ENCODE measurements around the gene CETN3.

CETN3 gene

GRCh38 chr5:90409318-90410177 is at the start of gene CETN3:
Gene CETN3, minus strand, starts transcription at chr5:90409756. Its CDS starts 95 bp downstream, at chr5:90409661.
- in situ Hi-C loops (cut with MboI; ENCODE audit: low sequenced_read_pairs): no loop called here

GRCh38 chr5:90446961-90447360 is 37.4 kb upstream of the CETN3 start:
- in situ Hi-C loops (cut with MboI; ENCODE audit: low sequenced_read_pairs): no loop called here

- in situ Hi-C loops (cut with MboI; ENCODE audit: low sequenced_read_pairs): no loop called here
Observed at GRCh38 chr5:90440644-90441043, 31.1 kb upstream of the CETN3 start.

GRCh38 chr5:90438100-90438499 is 28.5 kb upstream of the CETN3 start:
- in situ Hi-C loops (cut with MboI; ENCODE audit: low sequenced_read_pairs): no loop called here

- in situ Hi-C loops (cut with MboI; ENCODE audit: low sequenced_read_pairs): no loop called here
Observed at GRCh38 chr5:90437663-90438062, 28.1 kb upstream of the CETN3 start.

GRCh38 chr5:90434116-90434714 is 24.7 kb upstream of the CETN3 start:
- in situ Hi-C loops (cut with MboI; ENCODE audit: low sequenced_read_pairs): no loop called here

GRCh38 chr5:90424245-90424644 is 14.7 kb upstream of the CETN3 start:
- in situ Hi-C loops (cut with MboI; ENCODE audit: low sequenced_read_pairs): no loop called here

- in situ Hi-C loops (cut with MboI; ENCODE audit: low sequenced_read_pairs): no loop called here
Observed at GRCh38 chr5:90421136-90421535, 11.6 kb upstream of the CETN3 start.

GRCh38 chr5:90418214-90418613 is 8.7 kb upstream of the CETN3 start:
- in situ Hi-C loops (cut with MboI; ENCODE audit: low sequenced_read_pairs): no loop called here

- in situ Hi-C loops (cut with MboI; ENCODE audit: low sequenced_read_pairs): no loop called here
Observed at GRCh38 chr5:90410178-90410762, 714 bp upstream of the CETN3 start.

GRCh38 chr5:90408571-90409317 is 812 bp downstream of the CETN3 start:
- in situ Hi-C loops (cut with MboI; ENCODE audit: low sequenced_read_pairs): no loop called here

GRCh38 chr5:90406466-90406865 is 3.1 kb downstream of the CETN3 start:
- in situ Hi-C loops (cut with MboI; ENCODE audit: low sequenced_read_pairs): no loop called here

- in situ Hi-C loops (cut with MboI; ENCODE audit: low sequenced_read_pairs): no loop called here
Observed at GRCh38 chr5:90402521-90403255, 6.9 kb downstream of the CETN3 start.

GRCh38 chr5:90399251-90399650 is 10.3 kb downstream of the CETN3 start:
- in situ Hi-C loops (cut with MboI; ENCODE audit: low sequenced_read_pairs): no loop called here

- in situ Hi-C loops (cut with MboI; ENCODE audit: low sequenced_read_pairs): no loop called here
Observed at GRCh38 chr5:90398726-90399125, 10.8 kb downstream of the CETN3 start.

- in situ Hi-C loops (cut with MboI; ENCODE audit: low sequenced_read_pairs): no loop called here
Observed at GRCh38 chr5:90395005-90395404, 14.6 kb downstream of the CETN3 start.

GRCh38 chr5:90390928-90391327 is 18.6 kb downstream of the CETN3 start:
- in situ Hi-C loops (cut with MboI; ENCODE audit: low sequenced_read_pairs): no loop called here

GRCh38 chr5:90390326-90390725 is 19.2 kb downstream of the CETN3 start:
- in situ Hi-C loops (cut with MboI; ENCODE audit: low sequenced_read_pairs): no loop called here

GRCh38 chr5:90387508-90387907 is 22.0 kb downstream of the CETN3 start:
- in situ Hi-C loops (cut with MboI; ENCODE audit: low sequenced_read_pairs): no loop called here

GRCh38 chr5:90386099-90386710 is 23.4 kb downstream of the CETN3 start:
- in situ Hi-C loops (cut with MboI; ENCODE audit: low sequenced_read_pairs): no loop called here
